ENCODE measurements around the gene SIGLEC14.

- TF ChIP-seq CTCF (IDR thresholded peaks at IDR 0.05) (no peak), POLR2A (IDR thresholded peaks at IDR 0.05) (no peak)
Measured at GRCh38 chr19:51695702-51696315, 49.2 kb upstream of the SIGLEC14 start.

All from sigmoid colon (tissue), 3 donors.